Measurements from ENCODE around the gene CAPN15. TPM values are rescaled to one million over a fixed set of nuclear protein-coding genes. Genes with fewer than 3 reads are reported as not detected.
"Not testable (repeated sequence)": the region's sequence is repeated elsewhere in the genome, so short reads cannot be mapped to it uniquely, and the experiment has no call there.

The CAPN15 gene
- total RNA-seq, 1 donor = 43.9 TPM

GRCh38 chr16:592518-593306 is 65.2 kb downstream of the CAPN15 start:
- peak; percentile 30 for DNase-seq (ENCODE audit: low read depth)
- H3K4me3 ChIP-seq (ENCODE audit: low read depth, low read length) = no peak overlapping the region
- TF ChIP-seq, protein P1, sequence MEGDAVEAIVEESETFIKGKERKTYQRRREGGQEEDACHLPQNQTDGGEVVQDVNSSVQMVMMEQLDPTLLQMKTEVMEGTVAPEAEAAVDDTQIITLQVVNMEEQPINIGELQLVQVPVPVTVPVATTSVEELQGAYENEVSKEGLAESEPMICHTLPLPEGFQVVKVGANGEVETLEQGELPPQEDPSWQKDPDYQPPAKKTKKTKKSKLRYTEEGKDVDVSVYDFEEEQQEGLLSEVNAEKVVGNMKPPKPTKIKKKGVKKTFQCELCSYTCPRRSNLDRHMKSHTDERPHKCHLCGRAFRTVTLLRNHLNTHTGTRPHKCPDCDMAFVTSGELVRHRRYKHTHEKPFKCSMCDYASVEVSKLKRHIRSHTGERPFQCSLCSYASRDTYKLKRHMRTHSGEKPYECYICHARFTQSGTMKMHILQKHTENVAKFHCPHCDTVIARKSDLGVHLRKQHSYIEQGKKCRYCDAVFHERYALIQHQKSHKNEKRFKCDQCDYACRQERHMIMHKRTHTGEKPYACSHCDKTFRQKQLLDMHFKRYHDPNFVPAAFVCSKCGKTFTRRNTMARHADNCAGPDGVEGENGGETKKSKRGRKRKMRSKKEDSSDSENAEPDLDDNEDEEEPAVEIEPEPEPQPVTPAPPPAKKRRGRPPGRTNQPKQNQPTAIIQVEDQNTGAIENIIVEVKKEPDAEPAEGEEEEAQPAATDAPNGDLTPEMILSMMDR (IDR thresholded peaks at IDR 0.05; ENCODE audit: insufficient read depth, low read length) = no peak

DNA sequence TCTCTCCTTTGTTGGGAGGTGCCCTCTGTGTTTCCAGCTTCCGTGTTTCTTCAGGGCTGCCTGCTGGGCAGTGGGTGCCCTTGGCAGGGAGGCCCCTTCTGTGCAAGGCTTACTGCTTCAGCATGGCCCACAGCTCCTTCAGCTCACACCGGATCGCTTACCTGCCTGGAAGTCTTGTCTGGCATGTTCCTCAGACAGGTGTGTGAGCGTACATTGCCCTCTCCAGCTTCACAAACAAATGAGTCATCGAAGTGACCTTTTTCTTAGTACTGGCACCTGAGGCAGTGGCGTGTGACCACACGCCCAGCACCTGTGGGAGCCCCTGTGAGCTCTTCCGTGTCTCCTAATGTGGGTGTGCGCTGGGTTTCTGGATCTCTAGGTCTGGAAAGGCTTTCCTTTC is 65.9 kb downstream of the CAPN15 start:
- H3K4me3 ChIP-seq (ENCODE audit: low read depth, low read length) = no peak overlapping the region
- TF ChIP-seq, protein P1 (IDR thresholded peaks at IDR 0.05; ENCODE audit: insufficient read depth, low read length) = no peak
- DNase-seq (ENCODE audit: low read depth) = no peak

DNA sequence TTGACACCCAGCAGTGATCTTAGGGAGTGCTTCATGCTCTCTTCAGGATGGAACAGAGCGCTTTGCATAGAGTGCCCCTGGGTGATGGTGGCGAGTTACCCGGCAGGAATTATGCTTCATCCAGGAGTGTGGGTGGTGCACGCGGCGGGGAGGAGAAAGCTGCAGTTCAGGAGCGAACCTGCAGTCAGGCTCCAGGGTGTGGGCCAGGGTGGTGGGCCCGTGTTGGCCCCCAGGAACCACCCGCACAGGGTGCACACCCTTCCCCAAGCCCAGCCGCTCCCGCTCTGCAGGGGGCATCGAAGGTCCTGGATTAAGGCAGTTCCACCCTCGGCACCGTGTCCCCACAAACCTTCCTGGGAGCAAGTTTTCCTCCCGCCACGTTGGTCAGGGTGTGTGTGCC is 66.3 kb downstream of the CAPN15 start:
- no peak for DNase-seq (ENCODE audit: low read depth)
- TF ChIP-seq, protein P1 (IDR thresholded peaks at IDR 0.05; ENCODE audit: insufficient read depth, low read length) = no peak
- no peak overlapping the region for H3K4me3 ChIP-seq (ENCODE audit: low read depth, low read length)

GRCh38 chr16:595094-595528 is 67.6 kb downstream of the CAPN15 start:
- no peak for DNase-seq (ENCODE audit: low read depth)
- TF ChIP-seq, protein P1 (IDR thresholded peaks at IDR 0.05; ENCODE audit: insufficient read depth, low read length) = no peak
- no peak overlapping the region for H3K4me3 ChIP-seq (ENCODE audit: low read depth, low read length)

- H3K4me3 ChIP-seq (ENCODE audit: low read depth, low read length) = no peak overlapping the region
- DNase-seq (ENCODE audit: low read depth) = no peak
- TF ChIP-seq, protein P1 (IDR thresholded peaks at IDR 0.05; ENCODE audit: insufficient read depth, low read length) = no peak
Observed at GRCh38 chr16:595942-596735, 68.6 kb downstream of the CAPN15 start.

GRCh38 chr16:596736-597060 is 69.2 kb downstream of the CAPN15 start:
- H3K4me3 ChIP-seq (ENCODE audit: low read depth, low read length) = no peak overlapping the region
- TF ChIP-seq, protein P1 (IDR thresholded peaks at IDR 0.05; ENCODE audit: insufficient read depth, low read length) = no peak
- no peak for DNase-seq (ENCODE audit: low read depth)

GRCh38 chr16:597655-598054 is 70.1 kb downstream of the CAPN15 start:
- DNase-seq (ENCODE audit: low read depth); H3K4me3 ChIP-seq (ENCODE audit: low read depth, low read length): not testable (repeated sequence)
